GOT3 (cell line): Measurements from ENCODE around the gene GZMM.
A peak's percentile ranks its signal among the peaks of the same experiment; 100 is the strongest.
"Not testable (repeated sequence)": the region's sequence is repeated elsewhere in the genome, so short reads cannot be mapped to it uniquely, and the experiment has no call there.

ENCODE experiments used
- DNase-seq: peaks from one replicate; lab custom pipeline; 2025; ENCODE audit warnings: mixed read lengths; lab: John Stamatoyannopoulos, UW

Gene GZMM

GRCh38 chr19:583198-583967, 39.5 kb downstream of the GZMM start:
- no peak for DNase-seq

GRCh38 chr19:583968-584239, 40.1 kb downstream of the GZMM start:
- no peak for DNase-seq

- DNase-seq: no peak
Measured at GRCh38 chr19:584240-585001, 40.6 kb downstream of the GZMM start.

GRCh38 chr19:585146-585545, 41.3 kb downstream of the GZMM start:
- DNase-seq: not testable (repeated sequence)

- DNase-seq: no peak
Measured at GRCh38 chr19:585551-586110, 41.8 kb downstream of the GZMM start.

GRCh38 chr19:588093-588740, 44.4 kb downstream of the GZMM start:
- DNase-seq: peak; percentile 41

- DNase-seq: no peak
Measured at GRCh38 chr19:588741-589692, 45.2 kb downstream of the GZMM start.

GRCh38 chr19:589693-590395, 46.0 kb downstream of the GZMM start, which contains the start of gene HCN2:
TSS of gene HCN2 (plus strand) at chr19:589881. CDS start at chr19:589946, 65 bp downstream.
- no peak for DNase-seq

- no peak for DNase-seq
Measured at GRCh38 chr19:590396-590745, 46.5 kb downstream of the GZMM start.

GRCh38 chr19:590750-591098, 46.9 kb downstream of the GZMM start:
- DNase-seq: no peak

- DNase-seq: no peak
Measured at GRCh38 chr19:591099-591958, 47.5 kb downstream of the GZMM start.

- DNase-seq: no peak
Measured at GRCh38 chr19:592101-592500, 48.2 kb downstream of the GZMM start.

- DNase-seq: no peak
Measured at GRCh38 chr19:593055-593454, 49.2 kb downstream of the GZMM start.

- DNase-seq: no peak
Measured at GRCh38 chr19:593505-593904, 49.7 kb downstream of the GZMM start.

- DNase-seq: no peak
Measured at GRCh38 chr19:594265-594870, 50.5 kb downstream of the GZMM start.

GRCh38 chr19:595326-596262, 51.7 kb downstream of the GZMM start:
- no peak for DNase-seq

GRCh38 chr19:596263-596655, 52.4 kb downstream of the GZMM start:
- DNase-seq: no peak
